SK-N-MC (cell line): Measurements from ENCODE around the gene PLP2.

Experiments used
- EZH2 ChIP-seq: fragments of 200-600 bp; sonication (generic); IDR thresholded peaks from one replicate; pipeline ENCODE4 v1.6.1; 2017; ENCODE audit warnings: antibody characterized with exemption
- FOXP2 ChIP-seq: optimal IDR thresholded peaks from 2 replicates; pipeline ENCODE3; 2011; ENCODE audit warnings: mild to moderate bottlenecking, moderate library complexity; ENCODE audit not compliant: insufficient read depth; ENCODE audit errors: extremely low read length, control extremely low read depth
- POLR2AphosphoS5 ChIP-seq: IDR thresholded peaks from 2 replicates; pipeline ENCODE4 v1.6.1; 2012; ENCODE audit warnings: mild to moderate bottlenecking, low read depth, low read length, borderline replicate concordance

GRCh38 chrX:49178537-49178936, 6.8 kb downstream of the PLP2 start:
- no peak for TF ChIP-seq EZH2
- TF ChIP-seq POLR2AphosphoS5 = no peak
- TF ChIP-seq FOXP2 = no peak
